Thyroid gland (tissue), 4 donors: ENCODE measurements around the gene SLCO2B1.

Experiments
- CTCF ChIP-seq, 6 experiments: fragments of 200-600 bp in 3 of 6; fragments of 450-650 bp in 3 of 6; sonication (generic) in 3 of 6; IDR thresholded peaks; one replicate each; pipeline ENCODE4 v1.5.1; 2016 to 2019; ENCODE audit warnings: antibody characterized with exemption in 6 of 6, mild to moderate bottlenecking in 2 of 6, inconsistent platforms in 1 of 6, moderate library complexity in 1 of 6
- POLR2A ChIP-seq, 2 donors: fragments of 450-650 bp; IDR thresholded peaks; one replicate each; pipeline ENCODE4 v1.6.1; 2017; ENCODE audit warnings: antibody characterized with exemption in 2 of 2, mild to moderate bottlenecking in 2 of 2, moderate library complexity in 1 of 2

GRCh38 chr11:75112200-75112599 lies 38.7 kb upstream of the SLCO2B1 start:
- TF ChIP-seq CTCF (IDR thresholded peaks at IDR 0.05) (no peak), POLR2A (IDR thresholded peaks at IDR 0.05) (no peak)
